Kidney (tissue), 14 donors: ENCODE measurements around the gene RIC8B. TPM values are rescaled to one million over a fixed set of nuclear protein-coding genes. Genes with fewer than 3 reads are reported as not detected.
A peak's percentile ranks its signal among the peaks of the same experiment; 100 is the strongest.

Experiments
- DNase-seq, 5 donors: peaks; one replicate each; pipeline ENCODE4 v3.0.0-alpha.2; 2013 to 2020
- FAIRE-seq: peaks from 2 replicates; lab custom pipeline; 2012; peaks lifted over from hg19 to GRCh38; lab: Jason Lieb, UNC
- H3K27ac ChIP-seq, 2 donors: one replicate each; pipeline ENCODE4 v1.7.0; 2013; ENCODE audit warnings: low read depth in 2 of 2, low read length in 2 of 2, inconsistent platforms in 1 of 2
- H3K27me3 ChIP-seq: one replicate; pipeline ENCODE4 v1.7.1; 2013; ENCODE audit warnings: low read length, inconsistent platforms; ENCODE audit not compliant: control insufficient read depth, insufficient read depth
- H3K36me3 ChIP-seq, 3 donors: one replicate each; pipeline versions ENCODE4 v1.7.0 to v1.7.1; 2013; ENCODE audit warnings: low read length in 3 of 3, control low read depth in 1 of 3, inconsistent platforms in 1 of 3; ENCODE audit not compliant: insufficient read depth in 3 of 3, control insufficient read depth in 2 of 3
- H3K4me1 ChIP-seq, 3 donors: one replicate each; pipeline versions ENCODE4 v1.7.0 to v1.7.1; 2013; ENCODE audit warnings: low read length in 3 of 3, inconsistent platforms in 1 of 3, low read depth in 1 of 3; ENCODE audit not compliant: control insufficient read depth in 2 of 3, insufficient read depth in 2 of 3
- H3K4me3 ChIP-seq, 3 donors: one replicate each; pipeline versions ENCODE4 v1.7.0 to v1.8.1; 2013; ENCODE audit warnings: low read length in 3 of 3, control low read depth in 1 of 3, inconsistent platforms in 1 of 3
- H3K9ac ChIP-seq, 3 donors: one replicate each; pipeline versions ENCODE4 v1.7.0 to v1.7.1; 2013; ENCODE audit warnings: low read length in 3 of 3, control low read depth in 1 of 3, inconsistent platforms in 1 of 3
- H3K9me3 ChIP-seq, 3 donors: one replicate each; pipeline versions ENCODE4 v1.7.0 to v1.7.1; 2013; ENCODE audit warnings: low read length in 3 of 3, control low read depth in 1 of 3, inconsistent platforms in 1 of 3; ENCODE audit not compliant: control insufficient read depth in 2 of 3, insufficient read depth in 1 of 3
- CTCF ChIP-seq: IDR thresholded peaks from 3 replicates; pipeline ENCODE4 v1.5.1; 2012; ENCODE audit warnings: mild to moderate bottlenecking, moderate library complexity, borderline replicate concordance; ENCODE audit not compliant: insufficient read depth; ENCODE audit errors: extremely low read depth
- intact Hi-C: fragments of 100-400 bp; cut with DNase I; formaldehyde crosslinking; loops from one replicate; pipeline ENCODE4 v1.11.1; 2022
- polyA plus RNA-seq: library from polyadenylated mRNA; stranded (reverse); fragments of 350-450 nt; fragmentation: Illumina TruSeq; extraction: RNeasy Lipid Tissue Mini Kit (QIAGEN cat#74804); gene quantifications from one replicate; pipeline ENCODE4 v1.2.3, GENCODE V29; 2014; ENCODE audit warnings: low read depth, low replicate concordance; ENCODE audit not compliant: insufficient read depth
- total RNA-seq: library from RNA; stranded (reverse); fragmentation: NEBNext Ultra II Directional; extraction: Animal tissue kit (Norgen Biotek cat#: 25700); gene quantifications from one replicate; pipeline ENCODE4 v1.2.1, GENCODE V29; 2021
- donor health status: control.
- donor health status: control.
- donor health status: control.
- donor health status: control.
- donor health status: control.
- donor health status: DM: yes; HTN: yes; CAD: no.
- donor health status: Normal renal cell carcinoma (clear cell type).

Gene RIC8B
- total and polyA plus RNA-seq, 2 donors from 2014 or later, result 7.7 to 18.0 TPM

GRCh38 chr12:106889326-106889725 lies 114.8 kb downstream of the RIC8B start:
- DNase-seq (no peak), FAIRE-seq (no peak)
- H3K9ac ChIP-seq, result no peak overlapping the region
- H3K36me3 ChIP-seq, result peaks cover 0 to 3% (median 2%) of the 10 kb centered on the region in 3 donors
- H3K4me1 ChIP-seq, result peaks cover 0 to 4% (median 0%) of the 10 kb centered on the region in 3 donors
- no peaks in the 10 kb centered on the region for H3K27me3 ChIP-seq
- intact Hi-C loops, result no loop called here
- no peak for TF ChIP-seq CTCF
- H3K9me3 ChIP-seq, result no peaks in the 10 kb centered on the region
- H3K27ac ChIP-seq, result no peak overlapping the region
- H3K4me3 ChIP-seq, result no peak overlapping the region

GRCh38 chr12:106889950-106890626 lies 115.6 kb downstream of the RIC8B start:
- no peak for FAIRE-seq
- TF ChIP-seq CTCF, result no peak

GRCh38 chr12:106892075-106892474 lies 117.6 kb downstream of the RIC8B start:
- H3K4me3 ChIP-seq, result no peak overlapping the region
- peaks cover 0 to 4% (median 0%) of the 10 kb centered on the region in 3 donors for H3K4me1 ChIP-seq
- no peaks in the 10 kb centered on the region for H3K36me3 ChIP-seq
- H3K27me3 ChIP-seq, result no peaks in the 10 kb centered on the region
- intact Hi-C loops, result no loop called here
- no peak for TF ChIP-seq CTCF
- peak in 2 of 5 donors; percentile 9 to 36 for DNase-seq
- FAIRE-seq, result no peak
- no peak overlapping the region for H3K9ac ChIP-seq
- H3K9me3 ChIP-seq, result no peaks in the 10 kb centered on the region
- no peak overlapping the region for H3K27ac ChIP-seq

More at GRCh38 chr12:106889950-106890626, 115.6 kb downstream of the RIC8B start:
- H3K27ac ChIP-seq, result no peak overlapping the region
- no peaks in the 10 kb centered on the region for H3K27me3 ChIP-seq
- intact Hi-C loops, result no loop called here
- no peak overlapping the region for H3K4me3 ChIP-seq
- peaks cover 0 to 3% (median 2%) of the 10 kb centered on the region in 3 donors for H3K36me3 ChIP-seq
- H3K4me1 ChIP-seq, result peaks cover 0 to 4% (median 0%) of the 10 kb centered on the region in 3 donors
- no peak for DNase-seq
- no peaks in the 10 kb centered on the region for H3K9me3 ChIP-seq
- no peak overlapping the region for H3K9ac ChIP-seq

- no peaks in the 10 kb centered on the region for H3K9me3 ChIP-seq
- no peaks in the 10 kb centered on the region for H3K27me3 ChIP-seq
- H3K27ac ChIP-seq, result no peak overlapping the region
- H3K9ac ChIP-seq, result no peak overlapping the region
- TF ChIP-seq CTCF, result no peak
- H3K4me3 ChIP-seq, result no peak overlapping the region
- DNase-seq (no peak), FAIRE-seq (no peak)
- intact Hi-C loops, result no loop called here
- no peaks in the 10 kb centered on the region for H3K36me3 ChIP-seq
- peaks cover 0 to 4% (median 0%) of the 10 kb centered on the region in 3 donors for H3K4me1 ChIP-seq
These were observed 119.0 kb downstream of the RIC8B start for GRCh38 chr12:106893451-106893850.
